BE2C (cell line): Measurements from ENCODE around the gene PLEKHF1.

Experiments used
- DNase-seq: peaks from one replicate; pipeline ENCODE4 v3.0.0-alpha.2; 2020
- H3K27me3 ChIP-seq: fragments of 250-450 bp; sonication (Bioruptor Pico); 2 replicates; pipeline ENCODE4 v1.5.1; 2020; ENCODE audit warnings: mild to moderate bottlenecking
- H3K36me3 ChIP-seq: fragments of 250-450 bp; sonication (Bioruptor Pico); 2 replicates; pipeline ENCODE4 v1.5.1; 2020; ENCODE audit warnings: mild to moderate bottlenecking
- H3K4me1 ChIP-seq: fragments of 250-450 bp; sonication (Bioruptor Pico); 2 replicates; pipeline ENCODE4 v1.5.1; 2020
- H3K4me3 ChIP-seq: 2 replicates; pipeline ENCODE4 v1.5.1; 2011; ENCODE audit warnings: low read depth, low read length
- H3K9me3 ChIP-seq: fragments of 250-450 bp; sonication (Bioruptor Pico); 2 replicates; pipeline ENCODE4 v1.5.1; 2020
- TF ChIP-seq, protein P1 (sequence below): IDR thresholded peaks from 2 replicates; pipeline ENCODE4 v1.5.1; 2012; ENCODE audit warnings: mild to moderate bottlenecking, low read depth, low read length

PLEKHF1 gene

DNA sequence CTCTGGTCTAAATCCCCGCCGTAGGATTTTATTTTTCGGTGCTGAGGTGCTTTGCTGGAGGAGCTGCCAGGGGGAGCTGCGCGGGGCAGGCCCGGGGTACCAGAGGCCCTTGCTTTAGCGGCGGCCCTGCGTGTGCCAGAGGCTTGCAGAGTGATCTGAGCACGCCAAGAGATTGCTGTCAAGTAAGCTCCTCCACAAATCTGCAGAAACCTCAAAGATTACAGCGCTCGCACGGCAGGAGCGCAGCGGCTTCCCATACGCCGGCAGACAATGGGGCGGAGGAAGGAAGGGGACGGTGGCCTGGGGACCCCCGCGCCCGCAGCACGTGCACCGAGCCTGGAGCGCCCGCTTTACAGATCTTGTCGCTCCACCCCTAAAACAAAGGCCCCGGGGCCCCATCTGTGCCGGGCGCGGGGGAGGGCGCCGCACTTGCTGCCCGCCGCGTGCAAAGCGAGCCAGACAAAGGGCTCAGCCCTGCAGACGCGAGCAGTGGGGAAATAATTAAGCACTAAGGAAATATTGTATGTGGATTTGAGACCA is 58.9 kb downstream of the PLEKHF1 start:
- no peak overlapping the region for H3K4me3 ChIP-seq
- DNase-seq: no peak
- H3K36me3 ChIP-seq: no peaks in the 10 kb centered on the region
- no peaks in the 10 kb centered on the region for H3K4me1 ChIP-seq
- TF ChIP-seq, protein P1, sequence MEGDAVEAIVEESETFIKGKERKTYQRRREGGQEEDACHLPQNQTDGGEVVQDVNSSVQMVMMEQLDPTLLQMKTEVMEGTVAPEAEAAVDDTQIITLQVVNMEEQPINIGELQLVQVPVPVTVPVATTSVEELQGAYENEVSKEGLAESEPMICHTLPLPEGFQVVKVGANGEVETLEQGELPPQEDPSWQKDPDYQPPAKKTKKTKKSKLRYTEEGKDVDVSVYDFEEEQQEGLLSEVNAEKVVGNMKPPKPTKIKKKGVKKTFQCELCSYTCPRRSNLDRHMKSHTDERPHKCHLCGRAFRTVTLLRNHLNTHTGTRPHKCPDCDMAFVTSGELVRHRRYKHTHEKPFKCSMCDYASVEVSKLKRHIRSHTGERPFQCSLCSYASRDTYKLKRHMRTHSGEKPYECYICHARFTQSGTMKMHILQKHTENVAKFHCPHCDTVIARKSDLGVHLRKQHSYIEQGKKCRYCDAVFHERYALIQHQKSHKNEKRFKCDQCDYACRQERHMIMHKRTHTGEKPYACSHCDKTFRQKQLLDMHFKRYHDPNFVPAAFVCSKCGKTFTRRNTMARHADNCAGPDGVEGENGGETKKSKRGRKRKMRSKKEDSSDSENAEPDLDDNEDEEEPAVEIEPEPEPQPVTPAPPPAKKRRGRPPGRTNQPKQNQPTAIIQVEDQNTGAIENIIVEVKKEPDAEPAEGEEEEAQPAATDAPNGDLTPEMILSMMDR: no peak
- H3K9me3 ChIP-seq: no peaks in the 10 kb centered on the region
- peaks cover 5% of the 10 kb centered on the region for H3K27me3 ChIP-seq

DNA sequence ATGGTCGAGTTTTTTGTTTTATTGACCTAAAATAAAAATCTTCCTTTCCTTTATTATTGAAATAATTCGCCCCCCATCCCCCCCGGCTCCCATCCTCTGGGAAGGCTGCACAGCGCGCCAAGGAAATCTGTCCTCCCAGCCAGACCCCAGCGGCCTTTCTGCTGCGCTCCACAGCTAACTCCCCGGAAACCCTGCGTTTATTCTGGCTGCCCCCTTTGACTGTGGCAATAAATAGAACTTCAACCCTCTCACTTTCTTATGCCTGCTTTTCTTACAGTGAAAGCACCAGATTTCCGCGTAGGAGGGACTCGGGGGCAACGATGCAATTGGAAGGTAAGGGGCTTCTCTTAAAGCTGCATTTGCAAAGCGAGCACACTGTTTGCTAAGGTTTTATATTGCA is 59.5 kb downstream of the PLEKHF1 start:
- DNase-seq: no peak
- no peaks in the 10 kb centered on the region for H3K36me3 ChIP-seq
- peaks cover 5% of the 10 kb centered on the region for H3K27me3 ChIP-seq
- TF ChIP-seq, protein P1: no peak
- no peaks in the 10 kb centered on the region for H3K4me1 ChIP-seq
- H3K9me3 ChIP-seq: no peaks in the 10 kb centered on the region
- no peak overlapping the region for H3K4me3 ChIP-seq
